HG03103 (cell line): ENCODE measurements around the gene OCSTAMP.

ENCODE experiments used
- ATAC-seq: cut with Tn5 transposase; IDR thresholded peaks from one replicate; pipeline ENCODE4 v1.9.1; 2021; ENCODE audit warnings: low read depth; ENCODE audit not compliant: unreplicated experiment

Gene OCSTAMP

GRCh38 chr20:46520976-46521579 lies 29.4 kb downstream of the OCSTAMP start:
- ATAC-seq: no peak

- no peak for ATAC-seq
Observed at GRCh38 chr20:46520540-46520939, 29.9 kb downstream of the OCSTAMP start.

- ATAC-seq: no peak
Observed at GRCh38 chr20:46519471-46520068, 30.9 kb downstream of the OCSTAMP start.

DNA sequence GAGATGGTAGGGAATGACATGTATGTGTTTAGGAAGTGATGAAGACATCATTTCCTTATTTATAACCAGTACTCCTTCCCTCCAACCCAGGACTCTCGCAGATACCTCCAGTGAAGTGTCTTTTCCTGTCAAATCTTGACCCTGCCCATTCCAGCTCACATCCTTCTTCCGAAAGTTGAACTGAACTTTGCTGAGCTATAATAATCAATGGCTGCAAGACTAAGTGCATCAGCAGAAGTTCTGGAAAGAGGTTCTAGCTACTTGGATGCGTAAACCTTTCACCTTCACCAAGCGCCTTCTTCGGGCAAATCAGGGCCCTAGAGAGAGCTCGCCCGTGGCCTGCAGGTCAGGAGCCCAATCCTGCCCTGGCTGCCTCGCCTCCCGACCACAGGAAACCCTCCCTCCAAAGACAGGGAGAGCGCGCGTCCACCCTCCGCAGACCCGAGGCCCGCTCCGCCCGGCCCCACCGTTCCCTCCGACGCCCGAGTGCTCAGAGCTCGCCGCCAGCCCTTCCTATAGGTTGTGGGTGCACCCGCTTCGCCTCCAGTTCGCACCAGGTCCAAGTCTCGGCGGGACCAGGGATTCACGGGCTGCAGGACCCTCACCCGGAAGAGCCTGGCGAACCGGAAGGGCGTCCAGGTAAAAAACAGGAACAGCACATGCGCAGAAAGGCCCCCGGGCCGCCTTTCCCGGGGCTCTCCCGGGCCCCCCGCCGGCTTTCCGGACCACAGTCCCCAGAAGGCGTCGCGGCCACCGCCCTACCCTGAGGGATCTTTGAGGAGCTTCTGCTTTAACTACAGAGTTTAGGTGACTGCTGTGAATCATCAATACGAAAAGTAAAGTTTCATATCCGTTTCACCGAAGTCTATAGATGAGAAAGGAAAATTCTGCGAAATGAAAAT lies 37.3 kb downstream of the OCSTAMP start, which contains the start of gene ZNF334:
Gene ZNF334 (minus strand): TSS at position 617 of the 902 bp plus-strand sequence. CDS start 1,457 bp downstream, outside the sequence.
- ATAC-seq: peak; percentile 54

DNA sequence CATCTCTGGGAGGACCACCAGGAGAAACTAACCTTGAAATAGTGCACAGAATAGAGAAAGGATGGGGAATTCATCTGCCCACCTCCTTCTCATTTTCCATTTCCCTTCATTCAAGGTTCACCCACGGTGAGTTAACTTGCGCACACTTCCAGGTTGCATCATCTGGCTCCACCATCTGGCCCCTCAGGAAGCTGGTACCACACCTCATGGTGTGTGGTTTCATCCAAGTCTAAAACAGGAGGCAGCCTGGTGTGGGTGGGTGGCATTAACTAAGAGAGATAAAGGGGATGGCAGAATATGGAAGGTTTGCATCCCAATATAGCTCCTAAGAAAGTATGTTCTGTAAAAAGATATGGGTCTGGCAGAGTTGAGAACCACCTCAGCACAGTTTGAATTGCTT lies 40.9 kb downstream of the OCSTAMP start:
- no peak for ATAC-seq

DNA sequence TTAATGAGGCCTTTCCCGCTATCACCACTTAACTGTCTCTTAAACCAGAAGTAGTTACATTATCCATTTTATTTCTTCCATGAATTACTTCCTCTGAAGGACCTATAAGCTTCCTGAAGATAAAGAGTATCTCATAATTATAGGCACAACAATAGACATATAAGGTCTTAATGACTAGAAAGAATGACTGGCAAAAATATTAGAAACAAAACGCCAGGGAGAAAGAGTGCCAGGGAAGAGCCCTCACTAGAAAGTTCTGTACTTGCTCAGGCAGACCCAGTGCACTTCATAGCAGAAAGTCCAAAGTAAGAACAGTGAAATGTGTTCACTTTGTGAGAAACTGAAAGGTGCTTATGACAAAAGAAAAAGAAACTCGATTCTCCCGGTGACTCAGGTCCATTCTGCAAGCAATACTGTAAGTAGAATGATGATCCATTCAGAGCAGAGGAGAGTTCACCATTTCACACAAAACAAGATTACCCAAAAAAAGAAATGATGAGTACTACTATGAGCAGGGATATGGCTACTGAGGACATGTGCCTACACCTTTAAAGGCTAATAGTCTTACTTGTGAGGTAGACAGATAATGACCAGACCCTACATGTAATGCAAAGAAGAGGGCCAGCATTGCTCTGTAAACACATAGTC lies 42.6 kb downstream of the OCSTAMP start:
- no peak for ATAC-seq

- no peak for ATAC-seq
Observed at GRCh38 chr20:46505506-46505905, 44.9 kb downstream of the OCSTAMP start.

GRCh38 chr20:46501961-46502360 lies 48.5 kb downstream of the OCSTAMP start:
- ATAC-seq: no peak

DNA sequence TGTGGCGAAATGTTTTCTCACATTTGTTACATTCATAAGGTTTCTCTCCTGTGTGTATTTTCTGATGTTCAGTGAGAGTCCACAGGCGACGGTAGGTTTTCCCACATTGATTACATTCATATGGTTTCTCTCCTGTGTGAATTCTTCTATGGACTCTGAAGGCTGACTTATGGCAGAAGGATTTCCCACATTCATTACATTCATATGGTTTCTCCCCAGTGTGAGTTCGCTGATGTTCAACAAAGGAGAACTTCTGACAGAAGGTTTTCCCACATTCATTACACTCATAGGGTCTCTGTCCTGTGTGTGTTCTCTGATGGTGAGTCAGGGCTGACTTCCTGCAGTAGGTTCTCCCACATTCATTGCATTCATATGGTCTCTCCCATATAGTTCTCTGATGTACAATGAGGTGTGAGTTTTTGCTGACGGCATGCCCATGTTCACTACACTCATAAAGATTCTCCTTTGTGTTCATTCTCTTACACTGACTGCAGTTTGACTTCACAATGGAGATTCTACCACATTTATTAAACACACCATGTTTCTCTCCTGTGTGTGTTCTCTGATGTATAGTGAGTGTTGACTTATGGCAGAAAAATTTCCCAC lies 49.0 kb downstream of the OCSTAMP start:
- no peak for ATAC-seq

DNA sequence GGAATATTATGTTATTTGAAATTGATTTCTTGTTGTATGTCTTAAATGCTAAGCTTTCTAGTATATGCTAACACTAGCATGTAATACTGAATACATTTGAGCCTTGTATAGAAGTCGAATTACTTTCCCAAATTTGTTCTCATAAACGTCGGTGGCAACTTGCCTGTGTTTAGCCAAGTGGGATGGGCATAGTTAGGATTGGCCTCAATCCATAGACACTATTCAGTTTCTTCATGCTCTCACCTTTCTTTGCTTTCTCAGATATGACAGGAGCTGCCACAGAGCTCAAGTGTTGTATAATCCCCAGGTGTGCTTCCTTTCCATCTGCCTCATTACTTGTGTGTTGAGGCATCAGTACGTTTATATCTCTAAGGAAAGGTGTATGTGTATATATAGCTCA lies 56.4 kb downstream of the OCSTAMP start:
- ATAC-seq: no peak

DNA sequence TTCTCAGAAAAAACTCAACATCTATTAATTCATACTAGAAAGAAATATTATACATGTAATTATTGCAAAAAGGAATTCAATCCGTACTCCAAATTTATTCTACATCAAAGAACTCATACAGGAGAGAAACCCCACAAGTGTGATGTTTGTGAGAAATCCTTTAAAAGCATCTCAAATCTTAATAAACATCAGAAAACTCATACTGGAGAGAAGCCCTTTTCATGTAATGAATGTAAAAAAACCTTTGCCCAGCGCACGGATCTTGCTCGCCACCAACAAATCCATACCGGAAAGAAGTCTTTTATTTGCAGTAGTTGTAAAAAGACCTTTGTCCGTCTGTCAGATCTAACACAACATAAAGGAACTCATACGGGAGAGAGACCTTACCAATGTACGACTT lies 59.1 kb downstream of the OCSTAMP start:
- ATAC-seq: no peak
